Camera-type eye (tissue), 1 donor: Measurements from ENCODE around the gene CYREN. TPM values are rescaled to one million over a fixed set of nuclear protein-coding genes. Genes with fewer than 3 reads are reported as not detected.

ENCODE experiments used
- total RNA-seq: library from RNA; depleted of rRNA; stranded (reverse); fragments of >200 nt; gene quantifications from one replicate; pipeline ENCODE4 v1.2.3, GENCODE V29; 2014

Gene CYREN, protein sequence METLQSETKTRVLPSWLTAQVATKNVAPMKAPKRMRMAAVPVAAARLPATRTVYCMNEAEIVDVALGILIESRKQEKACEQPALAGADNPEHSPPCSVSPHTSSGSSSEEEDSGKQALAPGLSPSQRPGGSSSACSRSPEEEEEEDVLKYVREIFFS
- total RNA-seq: 39.7 TPM

DNA sequence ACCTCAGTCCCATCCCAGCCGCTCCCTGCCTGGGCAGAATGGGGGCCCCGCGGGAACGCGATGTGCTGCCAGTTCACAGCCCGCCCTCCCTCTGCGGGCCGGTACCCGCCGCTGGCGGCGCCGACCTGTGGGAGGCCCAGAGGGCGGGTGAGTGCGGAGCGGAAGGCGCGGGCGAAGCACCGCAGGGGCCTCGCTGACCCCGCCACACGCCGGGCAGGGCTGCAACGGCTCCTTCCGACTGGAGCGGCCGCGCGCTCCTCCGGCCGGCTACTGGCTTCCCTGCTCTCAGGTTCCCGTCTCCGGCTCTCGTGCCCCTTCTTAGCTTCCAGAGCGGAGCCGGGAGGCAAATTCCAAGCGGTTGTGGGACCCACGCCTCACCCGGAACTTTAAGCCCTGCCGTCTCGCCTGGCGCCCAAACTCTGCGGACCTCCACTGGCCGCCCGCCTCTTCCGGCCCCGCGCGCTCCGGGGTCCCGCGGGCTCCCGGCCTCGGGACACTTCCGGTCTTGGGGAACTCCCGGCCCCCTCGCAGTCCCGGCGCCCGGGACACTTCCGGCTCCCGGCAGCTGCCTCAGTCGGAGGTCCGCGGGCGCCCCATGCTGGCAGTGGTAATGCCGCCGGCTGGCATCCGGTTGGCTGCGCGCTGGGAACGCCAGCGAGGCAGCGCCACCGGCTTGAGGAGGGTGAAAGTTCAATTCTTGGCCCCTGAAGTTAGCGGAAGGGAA, at the start of gene CYREN:
CYREN (minus strand) TSS at position 434 of the 724 bp plus-strand sequence. CDS start 1,785 bp downstream, outside the sequence.

DNA sequence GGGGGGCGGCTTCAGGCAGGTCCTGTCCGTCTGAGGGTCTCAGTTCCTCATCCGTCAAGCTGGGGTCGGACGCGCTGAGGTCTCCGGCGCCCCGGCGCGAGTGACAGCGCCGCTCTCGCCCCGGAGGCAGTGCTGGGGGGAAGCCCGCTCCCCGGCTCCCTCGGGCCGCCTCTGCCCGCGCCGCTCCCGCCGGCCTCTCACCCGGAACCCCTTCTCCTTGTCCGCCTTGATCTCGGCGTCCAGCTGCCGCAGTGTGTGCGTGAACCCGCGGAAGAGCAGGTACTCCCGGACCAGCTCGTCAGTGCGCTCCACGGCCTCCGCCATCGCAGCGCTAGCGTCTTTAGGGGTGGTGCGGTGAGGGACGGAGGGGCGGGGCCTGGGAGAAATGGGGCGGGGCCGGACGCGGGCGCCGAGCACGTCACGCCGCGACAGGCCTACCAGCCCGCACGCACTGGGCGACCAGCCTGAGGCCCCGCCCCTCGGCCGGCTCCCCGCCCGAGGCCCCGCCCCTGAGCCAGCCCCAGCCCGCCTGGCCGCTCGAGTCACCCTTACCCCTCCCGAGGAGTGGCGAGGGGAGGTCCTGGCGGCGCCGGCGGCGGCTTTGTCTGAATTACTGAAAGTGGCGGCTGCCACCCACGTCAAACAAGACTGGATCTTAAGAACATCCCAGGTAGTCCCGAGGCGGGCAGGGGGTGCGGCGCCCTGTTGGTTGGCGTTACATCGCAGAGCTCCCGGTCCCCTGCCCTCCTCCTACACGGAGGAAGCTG, 40.9 kb upstream of the CYREN start, which contains the start of gene WDR91:
WDR91 (minus strand) TSS at position 348 of the 767 bp plus-strand sequence; CDS start at position 324, 24 bp downstream.

DNA sequence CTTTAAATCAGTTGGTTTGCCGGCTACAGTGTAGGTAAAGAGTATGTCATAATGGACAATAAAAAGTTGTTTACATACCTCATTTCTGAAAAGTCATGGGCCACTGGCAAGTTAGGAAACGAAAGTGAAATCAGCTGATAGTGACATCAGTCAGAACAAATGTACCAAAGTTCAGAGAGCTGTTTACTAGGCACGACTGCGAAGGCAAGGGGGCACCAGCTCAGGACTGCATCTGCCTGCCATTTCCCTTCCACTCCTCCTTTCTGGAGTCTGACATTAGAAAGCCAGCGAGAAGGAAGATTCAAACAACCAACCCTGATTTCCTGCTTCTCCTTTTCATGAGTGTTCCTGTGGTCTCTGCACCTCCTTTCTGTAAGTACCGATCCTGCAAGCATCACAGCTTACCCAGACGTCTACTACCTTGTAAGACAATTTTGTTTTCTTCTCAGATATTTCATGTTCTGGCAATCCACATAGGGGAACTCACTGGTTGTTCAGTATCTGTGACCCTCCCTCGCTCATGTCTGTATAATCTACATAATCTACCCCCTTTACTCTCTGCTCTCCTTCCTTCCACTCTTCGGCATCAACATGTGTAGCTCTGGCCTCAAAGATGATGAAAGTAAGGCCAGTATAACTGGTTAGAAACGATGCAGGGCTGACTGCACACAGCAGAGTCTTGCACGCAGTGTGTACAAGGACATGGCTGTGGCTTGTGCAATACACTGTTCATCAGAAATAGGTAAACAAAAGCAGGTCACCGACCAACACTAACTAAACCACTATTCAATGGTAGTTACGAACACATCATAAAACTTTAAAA, 22.4 kb downstream of the CYREN start, which contains the start of gene TMEM140:
TMEM140 (plus strand) TSS at position 174 of the 823 bp plus-strand sequence. CDS start 16,370 bp downstream, outside the sequence.

Other genes starting within 250 kb of the CYREN start
- gene AGBL3, start 184.2 kb downstream of the CYREN start, total RNA-seq: 5.8 TPM
- 4.1 TPM for gene TMEM140, start 22.6 kb downstream of the CYREN start, total RNA-seq
- 19.0 TPM for gene WDR91, start 40.8 kb upstream of the CYREN start, total RNA-seq
- not detected for gene STRA8, start 63.1 kb upstream of the CYREN start, total RNA-seq